ENCODE data around the gene RHEB.

GRCh38 chr7:151428378-151429236 is 91.1 kb downstream of the RHEB start:
- TF ChIP-seq POLR2AphosphoS5 (IDR thresholded peaks at IDR 0.05; ENCODE audit: low read depth), result no peak
- TF ChIP-seq CTCF (conservative IDR thresholded peaks at IDR 0.05; ENCODE audit: low read depth in 2 of 2), result no peak
- TF ChIP-seq REST (IDR thresholded peaks at IDR 0.05; ENCODE audit: unreplicated experiment), result no peak

Measured in GM23338 (cell line).